Measurements from ENCODE around the gene DMRT1. TPM values are rescaled to one million over a fixed set of nuclear protein-coding genes. Genes with fewer than 3 reads are reported as not detected.

DMRT1 gene
- total RNA-seq, 1 experiment from 2014 or later = not detected

DNA sequence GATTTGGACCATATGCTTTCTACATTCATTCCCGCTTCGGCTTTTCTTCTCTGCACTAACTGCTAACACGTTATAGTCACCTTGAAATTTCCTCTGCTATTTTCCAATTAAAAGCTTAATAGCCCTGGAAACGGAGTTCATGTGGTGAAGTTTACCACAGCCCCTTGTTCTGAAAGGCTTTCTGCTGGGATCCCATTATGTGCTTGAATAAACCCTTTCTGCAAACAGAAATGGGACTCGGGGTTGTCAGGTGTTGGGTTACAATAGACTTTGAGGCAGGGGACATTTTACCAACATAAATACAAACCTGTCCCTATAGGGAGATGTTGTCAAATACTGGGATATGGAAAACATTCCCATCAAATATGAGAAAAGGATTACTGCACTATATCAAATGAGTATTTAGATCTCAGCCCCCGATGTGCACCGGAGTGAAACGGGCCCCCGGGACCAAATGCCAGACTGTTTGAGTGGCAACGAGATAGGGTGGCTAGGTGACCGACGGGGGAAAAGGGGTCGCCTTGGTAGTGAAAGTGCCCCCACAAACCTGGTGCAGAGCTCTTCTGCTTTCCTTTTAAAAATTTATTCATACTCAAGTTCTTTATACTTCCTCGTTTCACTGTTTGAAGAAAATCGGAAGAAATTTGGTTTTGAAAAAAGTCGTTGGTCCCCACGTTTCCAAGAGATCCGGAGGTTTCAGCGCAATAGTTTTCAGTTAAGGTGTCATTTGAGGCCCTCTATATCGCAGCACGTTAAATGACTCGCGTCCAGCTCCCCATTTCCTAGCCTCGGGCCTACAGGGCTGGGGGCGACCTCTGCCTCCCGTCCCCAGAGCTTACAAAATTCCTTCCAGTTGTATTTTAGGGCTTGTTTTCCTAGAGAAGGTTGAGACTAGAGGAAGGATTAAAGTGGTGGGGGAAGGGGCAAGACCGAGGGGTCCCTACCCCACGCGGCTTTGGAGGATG, 132.8 kb downstream of the DMRT1 start:
- CTCF ChIA-PET = interaction anchor here (0.6 to 1.6 kb wide), 9 partner anchors 8 to 474 kb away, joined by 3 to 6 read pairs (median 3); no protein-coding TSS in a partner anchor
- H3K27me3 Mint-ChIP-seq (ENCODE audit: low read depth) = peaks cover 98% of the 10 kb centered on the region
- TF ChIP-seq, protein P1, sequence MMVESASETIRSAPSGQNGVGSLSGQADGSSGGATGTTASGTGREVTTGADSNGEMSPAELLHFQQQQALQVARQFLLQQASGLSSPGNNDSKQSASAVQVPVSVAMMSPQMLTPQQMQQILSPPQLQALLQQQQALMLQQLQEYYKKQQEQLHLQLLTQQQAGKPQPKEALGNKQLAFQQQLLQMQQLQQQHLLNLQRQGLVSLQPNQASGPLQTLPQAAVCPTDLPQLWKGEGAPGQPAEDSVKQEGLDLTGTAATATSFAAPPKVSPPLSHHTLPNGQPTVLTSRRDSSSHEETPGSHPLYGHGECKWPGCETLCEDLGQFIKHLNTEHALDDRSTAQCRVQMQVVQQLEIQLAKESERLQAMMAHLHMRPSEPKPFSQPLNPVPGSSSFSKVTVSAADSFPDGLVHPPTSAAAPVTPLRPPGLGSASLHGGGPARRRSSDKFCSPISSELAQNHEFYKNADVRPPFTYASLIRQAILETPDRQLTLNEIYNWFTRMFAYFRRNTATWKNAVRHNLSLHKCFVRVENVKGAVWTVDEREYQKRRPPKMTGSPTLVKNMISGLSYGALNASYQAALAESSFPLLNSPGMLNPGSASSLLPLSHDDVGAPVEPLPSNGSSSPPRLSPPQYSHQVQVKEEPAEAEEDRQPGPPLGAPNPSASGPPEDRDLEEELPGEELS (CRISPR knock-in tag; IDR thresholded peaks at IDR 0.05) = no peak
- TF ChIP-seq NR1H2 (CRISPR knock-in tag; IDR thresholded peaks at IDR 0.05) (no peak), ZNF138 (CRISPR knock-in tag; conservative IDR thresholded peaks at IDR 0.05) (no peak), ZBTB21 (CRISPR knock-in tag; IDR thresholded peaks at IDR 0.05; ENCODE audit: borderline replicate concordance) (no peak), SMAD3 (CRISPR knock-in tag; IDR thresholded peaks at IDR 0.05; ENCODE audit: borderline replicate concordance) (no peak), TCF7 (CRISPR knock-in tag; IDR thresholded peaks at IDR 0.05; ENCODE audit: low read depth) (no peak), MYBL2 (CRISPR knock-in tag; IDR thresholded peaks at IDR 0.05) (no peak), CREB1 (CRISPR knock-in tag; IDR thresholded peaks at IDR 0.05) (no peak), IRF2 (CRISPR knock-in tag; IDR thresholded peaks at IDR 0.05; ENCODE audit: borderline replicate concordance, low read depth) (no peak), SMAD4 (CRISPR knock-in tag; IDR thresholded peaks at IDR 0.05) (no peak), E2F5 (CRISPR knock-in tag; IDR thresholded peaks at IDR 0.05) (no peak)
- TF ChIP-seq, protein P2, sequence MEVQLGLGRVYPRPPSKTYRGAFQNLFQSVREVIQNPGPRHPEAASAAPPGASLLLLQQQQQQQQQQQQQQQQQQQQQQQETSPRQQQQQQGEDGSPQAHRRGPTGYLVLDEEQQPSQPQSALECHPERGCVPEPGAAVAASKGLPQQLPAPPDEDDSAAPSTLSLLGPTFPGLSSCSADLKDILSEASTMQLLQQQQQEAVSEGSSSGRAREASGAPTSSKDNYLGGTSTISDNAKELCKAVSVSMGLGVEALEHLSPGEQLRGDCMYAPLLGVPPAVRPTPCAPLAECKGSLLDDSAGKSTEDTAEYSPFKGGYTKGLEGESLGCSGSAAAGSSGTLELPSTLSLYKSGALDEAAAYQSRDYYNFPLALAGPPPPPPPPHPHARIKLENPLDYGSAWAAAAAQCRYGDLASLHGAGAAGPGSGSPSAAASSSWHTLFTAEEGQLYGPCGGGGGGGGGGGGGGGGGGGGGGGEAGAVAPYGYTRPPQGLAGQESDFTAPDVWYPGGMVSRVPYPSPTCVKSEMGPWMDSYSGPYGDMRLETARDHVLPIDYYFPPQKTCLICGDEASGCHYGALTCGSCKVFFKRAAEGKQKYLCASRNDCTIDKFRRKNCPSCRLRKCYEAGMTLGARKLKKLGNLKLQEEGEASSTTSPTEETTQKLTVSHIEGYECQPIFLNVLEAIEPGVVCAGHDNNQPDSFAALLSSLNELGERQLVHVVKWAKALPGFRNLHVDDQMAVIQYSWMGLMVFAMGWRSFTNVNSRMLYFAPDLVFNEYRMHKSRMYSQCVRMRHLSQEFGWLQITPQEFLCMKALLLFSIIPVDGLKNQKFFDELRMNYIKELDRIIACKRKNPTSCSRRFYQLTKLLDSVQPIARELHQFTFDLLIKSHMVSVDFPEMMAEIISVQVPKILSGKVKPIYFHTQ (CRISPR knock-in tag; IDR thresholded peaks at IDR 0.05) = no peak
- TF ChIP-seq, protein P3, sequence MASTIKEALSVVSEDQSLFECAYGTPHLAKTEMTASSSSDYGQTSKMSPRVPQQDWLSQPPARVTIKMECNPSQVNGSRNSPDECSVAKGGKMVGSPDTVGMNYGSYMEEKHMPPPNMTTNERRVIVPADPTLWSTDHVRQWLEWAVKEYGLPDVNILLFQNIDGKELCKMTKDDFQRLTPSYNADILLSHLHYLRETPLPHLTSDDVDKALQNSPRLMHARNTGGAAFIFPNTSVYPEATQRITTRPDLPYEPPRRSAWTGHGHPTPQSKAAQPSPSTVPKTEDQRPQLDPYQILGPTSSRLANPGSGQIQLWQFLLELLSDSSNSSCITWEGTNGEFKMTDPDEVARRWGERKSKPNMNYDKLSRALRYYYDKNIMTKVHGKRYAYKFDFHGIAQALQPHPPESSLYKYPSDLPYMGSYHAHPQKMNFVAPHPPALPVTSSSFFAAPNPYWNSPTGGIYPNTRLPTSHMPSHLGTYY (CRISPR knock-in tag; IDR thresholded peaks at IDR 0.05) = no peak
- H3K4me3 Mint-ChIP-seq = peak overlapping the region; percentile 66
- ATAC-seq = no peak
- H3K27ac Mint-ChIP-seq = no peak overlapping the region
- H3K9me3 Mint-ChIP-seq = no peaks in the 10 kb centered on the region
- no peaks in the 10 kb centered on the region for H3K36me3 Mint-ChIP-seq
- no peak for DNase-seq (ENCODE audit: low spot score)
- POLR2A ChIA-PET = no interaction called here
- peaks cover 59% of the 10 kb centered on the region for H3K4me1 Mint-ChIP-seq

DNA sequence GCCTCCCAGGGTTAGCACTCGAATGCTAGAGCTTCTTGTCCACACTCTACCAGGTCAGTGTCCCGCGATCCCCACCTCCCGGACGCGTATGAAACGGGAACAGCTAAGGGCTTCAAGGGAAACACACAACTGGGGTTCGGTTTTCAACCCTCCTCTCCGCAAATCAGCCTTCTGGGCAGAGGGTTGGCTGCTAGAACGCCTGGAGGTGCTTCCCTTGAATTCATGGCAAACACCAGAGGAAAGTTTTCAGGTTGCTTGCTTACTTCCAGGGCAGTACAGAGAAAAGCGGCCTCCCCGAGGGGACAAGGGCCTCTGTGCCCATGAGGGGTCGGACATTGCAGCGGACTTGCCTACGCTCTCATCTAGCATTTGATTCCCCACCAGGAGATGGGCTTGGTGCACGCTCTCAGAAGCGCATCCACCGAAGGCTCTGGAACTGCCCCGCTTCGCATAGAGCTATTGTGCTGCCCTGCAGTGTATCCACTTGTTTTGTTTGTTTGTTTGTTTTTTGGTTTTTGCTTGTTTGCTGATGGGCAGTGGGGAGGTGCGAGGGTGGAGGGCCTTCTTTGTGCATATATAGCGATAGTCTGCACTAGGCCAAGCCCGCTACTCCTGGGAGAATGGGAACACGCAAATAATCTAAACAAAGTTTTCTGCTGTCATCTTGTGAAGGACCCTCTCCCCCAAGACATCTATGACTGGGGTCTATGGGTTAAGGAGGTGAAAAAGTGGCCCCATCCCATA, 133.7 kb downstream of the DMRT1 start:
- H3K27ac Mint-ChIP-seq = no peak overlapping the region
- peak; percentile 38 for DNase-seq (ENCODE audit: low spot score)
- no peak for ATAC-seq
- ChIA-PET CTCF (interaction anchor here (0.6 to 3.1 kb wide), 11 partner anchors 9 to 83 kb away, joined by 3 to 14 read pairs (median 3); no protein-coding TSS in a partner anchor), POLR2A (no interaction called here)
- no peak for TF ChIP-seq JUN (CRISPR knock-in tag; IDR thresholded peaks at IDR 0.05)
- TF ChIP-seq MLX (CRISPR knock-in tag; IDR thresholded peaks at IDR 0.05) = no peak
- no peak for TF ChIP-seq FOXP1 (CRISPR knock-in tag; IDR thresholded peaks at IDR 0.05; ENCODE audit: borderline replicate concordance)
- TF ChIP-seq, protein P4, sequence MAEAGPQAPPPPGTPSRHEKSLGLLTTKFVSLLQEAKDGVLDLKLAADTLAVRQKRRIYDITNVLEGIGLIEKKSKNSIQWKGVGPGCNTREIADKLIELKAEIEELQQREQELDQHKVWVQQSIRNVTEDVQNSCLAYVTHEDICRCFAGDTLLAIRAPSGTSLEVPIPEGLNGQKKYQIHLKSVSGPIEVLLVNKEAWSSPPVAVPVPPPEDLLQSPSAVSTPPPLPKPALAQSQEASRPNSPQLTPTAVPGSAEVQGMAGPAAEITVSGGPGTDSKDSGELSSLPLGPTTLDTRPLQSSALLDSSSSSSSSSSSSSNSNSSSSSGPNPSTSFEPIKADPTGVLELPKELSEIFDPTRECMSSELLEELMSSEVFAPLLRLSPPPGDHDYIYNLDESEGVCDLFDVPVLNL (CRISPR knock-in tag; IDR thresholded peaks at IDR 0.05; ENCODE audit: borderline replicate concordance, low read depth) = no peak
- no peak for TF ChIP-seq SMAD3 (CRISPR knock-in tag; IDR thresholded peaks at IDR 0.05; ENCODE audit: borderline replicate concordance)
- TF ChIP-seq NR3C1 (CRISPR knock-in tag; conservative IDR thresholded peaks at IDR 0.05; ENCODE audit: low read depth) = no peak
- no peak for TF ChIP-seq ZNF219 (CRISPR knock-in tag; IDR thresholded peaks at IDR 0.05; ENCODE audit: borderline replicate concordance)
- TF ChIP-seq, protein P5, sequence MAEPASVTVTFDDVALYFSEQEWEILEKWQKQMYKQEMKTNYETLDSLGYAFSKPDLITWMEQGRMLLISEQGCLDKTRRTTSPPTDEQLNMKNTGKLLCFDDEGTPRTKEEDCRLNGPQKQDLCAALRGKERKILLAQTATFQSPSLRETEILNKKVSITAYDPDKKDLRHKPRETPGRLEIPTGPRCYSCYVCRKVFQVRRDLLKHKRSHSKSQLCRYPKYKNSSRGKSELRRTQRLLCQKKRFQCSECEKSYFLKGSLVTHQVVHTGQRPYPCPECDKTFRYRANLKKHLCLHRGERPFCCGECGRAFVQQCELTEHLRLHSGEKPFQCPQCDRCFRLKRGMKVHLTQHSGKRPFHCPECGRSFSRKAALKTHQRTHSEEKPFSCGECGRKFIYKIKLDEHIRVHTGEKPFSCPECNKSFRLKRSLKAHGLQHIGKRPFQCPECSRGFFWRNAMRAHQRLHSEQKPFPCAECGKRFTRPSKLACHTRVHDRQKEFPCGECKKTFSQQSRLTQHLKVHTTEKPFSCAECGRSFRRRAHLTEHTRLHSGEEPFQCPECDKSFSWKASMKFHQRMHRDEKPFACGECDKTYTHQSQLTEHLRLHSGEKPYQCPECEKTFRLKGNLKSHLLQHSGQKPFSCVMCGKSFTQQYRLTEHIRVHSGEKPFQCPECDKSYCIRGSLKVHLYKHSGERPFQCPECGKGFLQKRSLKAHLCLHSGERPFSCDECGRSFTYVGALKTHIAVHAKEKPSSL (CRISPR knock-in tag; conservative IDR thresholded peaks at IDR 0.05) = no peak
- no peak for TF ChIP-seq NFYB (CRISPR knock-in tag; conservative IDR thresholded peaks at IDR 0.05; ENCODE audit: low read depth)
- H3K4me3 Mint-ChIP-seq = peak overlapping the region; percentile 61
- H3K9me3 Mint-ChIP-seq = no peaks in the 10 kb centered on the region
- H3K4me1 Mint-ChIP-seq = peaks cover 52% of the 10 kb centered on the region
- H3K27me3 Mint-ChIP-seq (ENCODE audit: low read depth) = peaks cover 98% of the 10 kb centered on the region
- no peaks in the 10 kb centered on the region for H3K36me3 Mint-ChIP-seq
